Neural cell (in vitro differentiated cells): Measurements from ENCODE around the gene LPCAT3. TPM values are rescaled to one million over a fixed set of nuclear protein-coding genes. Genes with fewer than 3 reads are reported as not detected.

ENCODE experiments used
- H2AFZ ChIP-seq: fragments of 200-600, 300-800 bp; sonication (generic), shearing (Covaris generic); 2 replicates; pipeline ENCODE4 v1.6.0; 2014; ENCODE audit warnings: low read depth, mild to moderate bottlenecking, antibody characterized with exemption, low read length, moderate library complexity
- H3F3A ChIP-seq: fragments of 200-600 bp; shearing (Covaris generic); 2 replicates; pipeline ENCODE4 v1.6.1; 2016; ENCODE audit warnings: mild to moderate bottlenecking, moderate library complexity, mixed read lengths, antibody characterized with exemption, low read length; ENCODE audit not compliant: insufficient read depth, poor library complexity, severe bottlenecking
- H3K27ac ChIP-seq: fragments of 200-600, 300-800 bp; sonication (generic), shearing (Covaris generic); 2 replicates; pipeline ENCODE4 v1.5.1; 2014; ENCODE audit warnings: mild to moderate bottlenecking, low read length, moderate library complexity
- H3K27me3 ChIP-seq: fragments of 300-800, 200-600 bp; sonication (generic), shearing (Covaris generic); 2 replicates; pipeline ENCODE4 v1.6.0; 2014; ENCODE audit warnings: mild to moderate bottlenecking, low read depth, low read length, moderate library complexity; ENCODE audit not compliant: insufficient read depth
- H3K36me3 ChIP-seq: fragments of 300-800, 200-600 bp; sonication (generic), shearing (Covaris generic); 2 replicates; pipeline ENCODE4 v1.5.1; 2014; ENCODE audit warnings: mild to moderate bottlenecking, antibody characterized with exemption, low read length, moderate library complexity; ENCODE audit not compliant: insufficient read depth
- H3K4me2 ChIP-seq: fragments of 300-800, 200-600 bp; sonication (generic), shearing (Covaris generic); 2 replicates; pipeline ENCODE4 v1.6.0; 2014; ENCODE audit warnings: mild to moderate bottlenecking, low read length
- H3K4me3 ChIP-seq: fragments of 300-800, 200-600 bp; sonication (generic), shearing (Covaris generic); 2 replicates; pipeline ENCODE4 v1.5.1; 2014; ENCODE audit warnings: mild to moderate bottlenecking, low read length, moderate library complexity
- H3K79me2 ChIP-seq: fragments of 200-600 bp; shearing (Covaris generic); replicated peaks from 2 replicates; pipeline ENCODE4 v1.6.0; 2014; ENCODE audit warnings: mild to moderate bottlenecking, low read length, moderate library complexity; ENCODE audit not compliant: insufficient read depth
- H3K9ac ChIP-seq: fragments of 300-800, 200-600 bp; sonication (generic), shearing (Covaris generic); 2 replicates; pipeline ENCODE4 v1.6.1; 2016; ENCODE audit warnings: mild to moderate bottlenecking, low read length, mixed read lengths
- H3K9me2 ChIP-seq: fragments of 200-600 bp; shearing (Covaris generic); 2 replicates; pipeline ENCODE4 v1.6.1; 2016; ENCODE audit warnings: mild to moderate bottlenecking, low read length, mixed read lengths; ENCODE audit not compliant: insufficient read depth
- H3K9me3 ChIP-seq: fragments of 200-600, 300-800 bp; sonication (generic), shearing (Covaris generic); 2 replicates; pipeline ENCODE4 v1.6.1; 2016; ENCODE audit warnings: mild to moderate bottlenecking, mixed run types, low read length, moderate library complexity, mixed read lengths
- H4K20me1 ChIP-seq: fragments of 200-600 bp; shearing (Covaris generic); 2 replicates; pipeline ENCODE4 v1.6.1; 2016; ENCODE audit warnings: mild to moderate bottlenecking, mixed run types; ENCODE audit not compliant: insufficient read depth
- CTCF ChIP-seq: fragments of 450-650 bp; IDR thresholded peaks from 2 replicates; pipeline ENCODE4 v1.5.1; 2014; ENCODE audit warnings: antibody characterized with exemption, mild to moderate bottlenecking, moderate library complexity; ENCODE audit not compliant: poor library complexity, severe bottlenecking
- EP300 ChIP-seq: fragments of 450-650 bp; conservative IDR thresholded peaks from 2 replicates; pipeline ENCODE4 v1.6.1; 2014; ENCODE audit warnings: antibody characterized with exemption, mild to moderate bottlenecking, moderate library complexity; ENCODE audit not compliant: poor library complexity, severe bottlenecking
- EZH2 ChIP-seq: fragments of 200-600, 300-800 bp; shearing (Covaris generic), sonication (generic); IDR thresholded peaks from 2 replicates; pipeline ENCODE4 v1.6.1; 2014; ENCODE audit warnings: antibody characterized with exemption, low read length, borderline replicate concordance, mild to moderate bottlenecking; ENCODE audit not compliant: insufficient read depth, poor library complexity, severe bottlenecking
- MXI1 ChIP-seq: fragments of 450-650 bp; conservative IDR thresholded peaks from 2 replicates; pipeline ENCODE4 v1.6.1; 2014; ENCODE audit warnings: antibody characterized with exemption, mild to moderate bottlenecking; ENCODE audit not compliant: poor library complexity, severe bottlenecking
- POLR2AphosphoS5 ChIP-seq: IDR thresholded peaks from 2 replicates; pipeline ENCODE4 v1.6.1; 2012
- RAD21 ChIP-seq: fragments of 450-650 bp; conservative IDR thresholded peaks from 2 replicates; pipeline ENCODE4 v1.6.1; 2014; ENCODE audit warnings: antibody characterized with exemption, mild to moderate bottlenecking, moderate library complexity
- REST ChIP-seq: IDR thresholded peaks from 2 replicates; pipeline ENCODE4 v1.6.1; 2012; ENCODE audit warnings: borderline replicate concordance
- SMC3 ChIP-seq: fragments of 450-650 bp; conservative IDR thresholded peaks from 2 replicates; pipeline ENCODE4 v1.6.1; 2014; ENCODE audit warnings: antibody characterized with exemption, mild to moderate bottlenecking, moderate library complexity; ENCODE audit not compliant: poor library complexity
- TAF1 ChIP-seq: IDR thresholded peaks from 2 replicates; pipeline ENCODE4 v1.6.1; 2012; ENCODE audit warnings: low read depth
- polyA plus RNA-seq: library from polyadenylated mRNA; depleted of rRNA; stranded (reverse); fragments of >200 nt; gene quantifications from 2 replicates; pipeline ENCODE4 v1.2.3, GENCODE V29; 2014

The LPCAT3 gene
- polyA plus RNA-seq, 1 donor from 2014 or later: 14.4 TPM

DNA sequence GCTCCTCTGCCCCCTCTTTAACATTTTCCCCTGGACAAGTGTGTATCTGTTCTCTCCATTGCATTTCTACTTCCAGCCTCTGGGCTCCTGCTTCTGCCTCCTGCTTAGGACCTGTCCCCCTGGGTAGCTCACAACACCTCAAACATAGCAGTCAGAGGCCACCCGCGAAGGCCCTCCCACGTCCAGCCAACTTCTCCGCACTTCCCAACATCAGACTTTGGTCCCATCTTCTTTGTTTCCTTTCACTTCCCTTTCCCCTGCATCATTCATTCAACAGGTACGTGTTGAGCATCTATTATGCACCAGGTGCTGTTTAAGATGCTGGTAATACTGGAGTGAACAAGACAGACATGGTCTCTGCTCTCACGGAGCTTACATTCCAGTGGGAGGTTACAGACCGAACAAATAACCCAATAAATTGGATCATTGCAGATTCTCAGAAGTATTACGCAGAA, 71.3 kb downstream of the LPCAT3 start:
- Histone ChIP-seq H3K4me2 (no peak overlapping the region), H3F3A (peaks cover 4% of the 10 kb centered on the region), H3K9me2 (no peaks in the 10 kb centered on the region), H3K9me3 (no peaks in the 10 kb centered on the region), H4K20me1 (no peaks in the 10 kb centered on the region), H3K27me3 (no peaks in the 10 kb centered on the region), H3K4me3 (no peak overlapping the region), H3K9ac (no peak overlapping the region), H3K27ac (no peak overlapping the region), H3K36me3 (no peaks in the 10 kb centered on the region), H2AFZ (no peak overlapping the region), H3K79me2 (no peaks in the 10 kb centered on the region)
- TF ChIP-seq TAF1: no peak
- no peak for TF ChIP-seq SMC3
- no peak for TF ChIP-seq MXI1
- TF ChIP-seq EP300: no peak
- TF ChIP-seq CTCF: no peak
- TF ChIP-seq REST: no peak
- TF ChIP-seq POLR2AphosphoS5: no peak
- TF ChIP-seq EZH2: no peak
- no peak for TF ChIP-seq RAD21

- Histone ChIP-seq H3F3A (peaks cover 4% of the 10 kb centered on the region), H3K9ac (peak overlapping the region; percentile 92), H3K36me3 (no peaks in the 10 kb centered on the region), H2AFZ (no peak overlapping the region), H3K4me2 (no peak overlapping the region), H3K27ac (no peak overlapping the region), H3K79me2 (no peaks in the 10 kb centered on the region), H3K4me3 (peak overlapping the region; percentile 83), H4K20me1 (no peaks in the 10 kb centered on the region), H3K9me3 (no peaks in the 10 kb centered on the region), H3K9me2 (no peaks in the 10 kb centered on the region), H3K27me3 (no peaks in the 10 kb centered on the region)
- TF ChIP-seq MXI1: no peak
- no peak for TF ChIP-seq EZH2
- no peak for TF ChIP-seq SMC3
- TF ChIP-seq EP300: no peak
Observed at GRCh38 chr12:6946033-6946919, 72.0 kb downstream of the LPCAT3 start.
